ENCODE data around the gene PKD1.
A peak's percentile ranks its signal among the peaks of the same experiment; 100 is the strongest.
"Not testable (repeated sequence)": the region's sequence is repeated elsewhere in the genome, so short reads cannot be mapped to it uniquely, and the experiment has no call there.

Gene PKD1

GRCh38 chr16:2122429-2122828 is 13.3 kb downstream of the PKD1 start:
- TF ChIP-seq CTCF (conservative IDR thresholded peaks at IDR 0.05) = no peak
- TF ChIP-seq ZFX (IDR thresholded peaks at IDR 0.05) = no peak
- H3K27ac ChIP-seq = peak overlapping the region; percentile 1; the same call in 1 of the 2 replicates

GRCh38 chr16:2121853-2122252 is 13.8 kb downstream of the PKD1 start:
- H3K27ac ChIP-seq = peak overlapping the region; percentile 1; the same call in 1 of the 2 replicates

GRCh38 chr16:2121325-2121724 is 14.4 kb downstream of the PKD1 start:
- not testable (repeated sequence) for H3K27ac ChIP-seq

More at GRCh38 chr16:2121853-2122252, 13.8 kb downstream of the PKD1 start:
- TF ChIP-seq ZFX (IDR thresholded peaks at IDR 0.05) (no peak), CTCF (conservative IDR thresholded peaks at IDR 0.05) (no peak)

GRCh38 chr16:2117960-2118722 is 17.6 kb downstream of the PKD1 start:
- H3K27ac ChIP-seq = not testable (repeated sequence)

- not testable (repeated sequence) for H3K27ac ChIP-seq
Observed at GRCh38 chr16:2117341-2117740, 18.4 kb downstream of the PKD1 start.

GRCh38 chr16:2116428-2116827 is 19.3 kb downstream of the PKD1 start:
- not testable (repeated sequence) for H3K27ac ChIP-seq

- TF ChIP-seq ZFX (IDR thresholded peaks at IDR 0.05) (no peak), CTCF (conservative IDR thresholded peaks at IDR 0.05) (no peak)
- H3K27ac ChIP-seq = no peak overlapping the region
Observed at GRCh38 chr16:2115591-2115973, 20.1 kb downstream of the PKD1 start.

- H3K27ac ChIP-seq = not testable (repeated sequence)
Observed at GRCh38 chr16:2114885-2115590, 20.7 kb downstream of the PKD1 start.

- H3K27ac ChIP-seq = not testable (repeated sequence)
Observed at GRCh38 chr16:2114225-2114624, 21.5 kb downstream of the PKD1 start.

GRCh38 chr16:2112539-2113106 is 23.1 kb downstream of the PKD1 start:
- not testable (repeated sequence) for H3K27ac ChIP-seq

GRCh38 chr16:2111412-2112335 is 24.0 kb downstream of the PKD1 start:
- H3K27ac ChIP-seq = not testable (repeated sequence)

GRCh38 chr16:2111009-2111353 is 24.7 kb downstream of the PKD1 start:
- not testable (repeated sequence) for H3K27ac ChIP-seq

GRCh38 chr16:2110332-2111008 is 25.2 kb downstream of the PKD1 start:
- not testable (repeated sequence) for H3K27ac ChIP-seq

GRCh38 chr16:2109872-2110271 is 25.8 kb downstream of the PKD1 start:
- not testable (repeated sequence) for H3K27ac ChIP-seq

- not testable (repeated sequence) for H3K27ac ChIP-seq
Observed at GRCh38 chr16:2109271-2109580, 26.5 kb downstream of the PKD1 start.

Data from C4-2B (cell line).